Heart left ventricle (tissue), 16 donors: ENCODE data around the gene USP4. TPM values are rescaled to one million over a fixed set of nuclear protein-coding genes. Genes with fewer than 3 reads are reported as not detected.
A peak's percentile ranks its signal among the peaks of the same experiment; 100 is the strongest.

ENCODE experiments used
- ATAC-seq, 4 donors: fragments of 200-7000 bp; cut with Tn5 transposase; one replicate each; pipeline ENCODE4 v1.9.1; 2020 to 2022; ENCODE audit warnings: moderate library complexity in 4 of 4, mild to moderate bottlenecking in 3 of 4, moderate number of reproducible peaks in 1 of 4
- DNase-seq, 5 donors: peaks; one replicate each; pipeline ENCODE4 v3.0.0-alpha.2; 2020
- H3K27ac ChIP-seq, 12 donors: fragments of 200-600 bp; sonication (generic) in 4 of 12; one replicate each; pipeline versions ENCODE4 v1.5.0 to v1.8.0; 2016 to 2022; ENCODE audit warnings: mild to moderate bottlenecking in 2 of 12
- H3K27me3 ChIP-seq, 9 donors: fragments of 200-600 bp; sonication (generic) in 2 of 9; one replicate each; pipeline versions ENCODE4 v1.5.1 to v1.8.0; 2016 to 2022; ENCODE audit warnings: mild to moderate bottlenecking in 3 of 9
- H3K36me3 ChIP-seq, 9 donors: fragments of 200-600 bp; sonication (generic) in 2 of 9; one replicate each; pipeline versions ENCODE4 v1.5.0 to v1.8.0; 2018 to 2022; ENCODE audit warnings: mild to moderate bottlenecking in 2 of 9
- H3K4me1 ChIP-seq, 12 donors: fragments of 200-600 bp; sonication (generic) in 4 of 12; one replicate each; pipeline versions ENCODE4 v1.5.0 to v1.8.0; 2016 to 2022; ENCODE audit warnings: mild to moderate bottlenecking in 3 of 12
- H3K4me3 ChIP-seq, 12 donors: fragments of 200-600 bp; sonication (generic) in 4 of 12; one replicate each; pipeline versions ENCODE4 v1.5.0 to v1.8.0; 2017 to 2022; ENCODE audit warnings: mild to moderate bottlenecking in 9 of 12, moderate library complexity in 4 of 12
- H3K9me3 ChIP-seq, 12 donors: fragments of 200-600 bp; sonication (generic) in 4 of 12; one replicate each; pipeline versions ENCODE4 v1.5.0 to v1.8.0; 2016 to 2022; ENCODE audit warnings: mild to moderate bottlenecking in 1 of 12
- CTCF ChIP-seq, 12 donors: fragments of 200-600 bp; sonication (generic) in 4 of 12; IDR thresholded peaks; one replicate each; pipeline versions ENCODE4 v1.5.0 to v1.8.0; 2018 to 2022; ENCODE audit warnings: antibody characterized with exemption in 12 of 12, mild to moderate bottlenecking in 5 of 12
- POLR2A ChIP-seq, 2 donors: fragments of 450-650 bp; IDR thresholded peaks; one replicate each; pipeline ENCODE4 v1.6.1; 2017; ENCODE audit warnings: antibody characterized with exemption in 2 of 2, mild to moderate bottlenecking in 2 of 2, moderate library complexity in 2 of 2
- WGBS, 4 donors: extraction: QIAGEN DNeasy Blood & Tissue Kit in 2 of 4; methylation state at CpG; one replicate each; pipeline versions ENCODE4 v1.1.5 to v1.1.7; 2013 to 2018; 5-methylcytosine and 5-hydroxymethylcytosine counted together
- intact Hi-C, 10 donors: fragments of 100-400 bp; cut with DNase I; formaldehyde crosslinking; loops; one replicate each; pipeline versions ENCODE4 v1.11.1 to v1.14.2; 2022
- polyA plus RNA-seq, 2 donors: library from polyadenylated mRNA; stranded (reverse); fragments of 200-250 nt; gene quantifications; one replicate each; pipeline ENCODE4 v1.2.3, GENCODE V29; 2013
- total RNA-seq, 9 donors: library from RNA; depleted of rRNA in 2 of 9; stranded (reverse); fragments of >200 nt in 2 of 9; fragmentation: NEBNext Ultra II Directional in 3 of 9; extraction: Animal tissue kit (Norgen Biotek cat#: 25700) in 3 of 9; gene quantifications; one replicate each; pipeline versions ENCODE4 v1.1.0 to v1.2.4, GENCODE V29; 2016 to 2023
- donor health status: ischemic (EF 13 %, LVEDD 7.1; RV severe dilation, severe dysfunction).
- donor health status: healthy with polysubstance abuse.
- donor health status: DM: no; HTN: yes; CAD: no.
- donor health status: DM: no; HTN: no; CAD: no.
- donor health status: ischemic (EF 25% LVEDD 6.9; RV normal size, moderate dysfunction).
- donor health status: ischemic (EF 25% LVEDD 5.7; RV mildly dilated, moderate dysfunction).
- donor health status: healthy.
- donor health status: DM: yes; HTN: yes; CAD: no.
- donor health status: ischemic (EF 35%, LVEDD 5.7; RV mildly dilated, moderate dysfunction).
- donor health status: nonischemic (EF 11% LVEDD 7.7; RV severe dilation, severe dysfunction).
- donor health status: DM: yes; HTN: yes; CAD: no.
- donor health status: PGD.
- donor health status: ischemic (EF 29% LVEDD 5.4; RV normal size, mild dysfunction).
- donor health status: nonischemic (EF 23%, LVEDD 6.1; RV moderate dilation, normal function).

Gene USP4
- total and polyA plus RNA-seq, 11 donors: 17.3 to 48.6 (median 36.0) TPM

GRCh38 chr3:49341996-49342395 lies 2.1 kb upstream of the USP4 start:
- H3K27ac ChIP-seq: peak overlapping the region in 10 of 12 donors; percentile 21 to 98 (median 92)
- TF ChIP-seq POLR2A (IDR thresholded peaks at IDR 0.05) (no peak), CTCF (IDR thresholded peaks at IDR 0.05) (no peak)
- H3K4me3 ChIP-seq: no peak overlapping the region
- WGBS, 4 donors: 90 to 94% (median 91%) methylated on average over 6 of the region's 6 CpGs
- no peak for ATAC-seq
- DNase-seq: no peak
- peaks cover 0 to 85% (median 25%) of the 10 kb centered on the region in 12 donors for H3K4me1 ChIP-seq
- intact Hi-C loops: loop anchor here (2.0 to 5.0 kb wide), 9 partner anchors 65 to 175 kb away; partner anchors contain the start of genes KLHDC8B (in 4 of the 10), TCTA (in 4 of the 10), RHOA (in 3 of the 10) and NICN1 (in 2 of the 10)
- H3K36me3 ChIP-seq: peaks cover 0 to 13% (median 5%) of the 10 kb centered on the region in 9 donors
- H3K27me3 ChIP-seq: no peaks in the 10 kb centered on the region
- no peaks in the 10 kb centered on the region for H3K9me3 ChIP-seq

- Histone ChIP-seq H3K4me3 (peak overlapping the region; percentile 64 to 96 (median 82)), H3K36me3 (peaks cover 0 to 38% (median 26%) of the 10 kb centered on the region in 9 donors), H3K27ac (peak overlapping the region; percentile 83 to 98 (median 95)), H3K27me3 (no peaks in the 10 kb centered on the region), H3K4me1 (peaks cover 0 to 75% (median 20%) of the 10 kb centered on the region in 12 donors), H3K9me3 (no peaks in the 10 kb centered on the region)
- WGBS, 4 donors: 0 to 2% (median 1%) methylated on average over 13 to 17 of the region's 17 CpGs
- intact Hi-C loops: loop anchor here in 3 of 10 donors (5.0 kb wide), 3 partner anchors 37 to 167 kb away; partner anchors contain the start of gene KLHDC8B (in 1 of the 3)
- ATAC-seq (peak in 3 of 4 donors; percentile 1 to 21 (median 21)), DNase-seq (peak in 3 of 5 donors; percentile 36 to 40 (median 39))
- TF ChIP-seq CTCF (IDR thresholded peaks at IDR 0.05): no peak
- no peak for TF ChIP-seq POLR2A (IDR thresholded peaks at IDR 0.05)
Measured at GRCh38 chr3:49339581-49339940, 292 bp downstream of the USP4 start.

GRCh38 chr3:49333916-49334633 lies 5.8 kb downstream of the USP4 start:
- Histone ChIP-seq H3K9me3 (no peaks in the 10 kb centered on the region), H3K4me3 (no peak overlapping the region), H3K27ac (peak overlapping the region in 1 of 12 donors; percentile 46), H3K36me3 (peaks cover 3 to 92% (median 81%) of the 10 kb centered on the region in 9 donors), H3K27me3 (no peaks in the 10 kb centered on the region), H3K4me1 (peaks cover 0 to 46% (median 6%) of the 10 kb centered on the region in 12 donors)
- TF ChIP-seq CTCF (IDR thresholded peaks at IDR 0.05) (no peak), POLR2A (IDR thresholded peaks at IDR 0.05) (no peak)
- ATAC-seq (no peak), DNase-seq (no peak)
- intact Hi-C loops: no loop called here
- WGBS, 4 donors: 82 to 91% (median 87%) methylated on average over 5 of the region's 5 CpGs

- 79 to 87% (median 82%) methylated on average over 3 of the region's 3 CpGs for WGBS, 4 donors
- intact Hi-C loops: no loop called here
- Histone ChIP-seq H3K9me3 (no peaks in the 10 kb centered on the region), H3K4me1 (peaks cover 0 to 36% (median 0%) of the 10 kb centered on the region in 12 donors), H3K27me3 (no peaks in the 10 kb centered on the region), H3K4me3 (no peak overlapping the region), H3K27ac (peak overlapping the region in 1 of 12 donors; percentile 36), H3K36me3 (peaks cover 3 to 100% (median 91%) of the 10 kb centered on the region in 9 donors)
- ATAC-seq: no peak
- no peak for TF ChIP-seq CTCF (IDR thresholded peaks at IDR 0.05)
- no peak for TF ChIP-seq POLR2A (IDR thresholded peaks at IDR 0.05)
- DNase-seq: peak in 1 of 5 donors; percentile 41
Measured at GRCh38 chr3:49333091-49333490, 6.8 kb downstream of the USP4 start.
